GM21515 (cell line): ENCODE data around the gene MED10.

Experiments used
- ATAC-seq: cut with Tn5 transposase; IDR thresholded peaks from one replicate; pipeline ENCODE4 v1.9.1; 2021; ENCODE audit not compliant: unreplicated experiment

The MED10 gene

GRCh38 chr5:6353602-6354302 lies 24.6 kb downstream of the MED10 start:
- no peak for ATAC-seq

GRCh38 chr5:6350277-6351090 lies 27.9 kb downstream of the MED10 start:
- ATAC-seq = no peak

DNA sequence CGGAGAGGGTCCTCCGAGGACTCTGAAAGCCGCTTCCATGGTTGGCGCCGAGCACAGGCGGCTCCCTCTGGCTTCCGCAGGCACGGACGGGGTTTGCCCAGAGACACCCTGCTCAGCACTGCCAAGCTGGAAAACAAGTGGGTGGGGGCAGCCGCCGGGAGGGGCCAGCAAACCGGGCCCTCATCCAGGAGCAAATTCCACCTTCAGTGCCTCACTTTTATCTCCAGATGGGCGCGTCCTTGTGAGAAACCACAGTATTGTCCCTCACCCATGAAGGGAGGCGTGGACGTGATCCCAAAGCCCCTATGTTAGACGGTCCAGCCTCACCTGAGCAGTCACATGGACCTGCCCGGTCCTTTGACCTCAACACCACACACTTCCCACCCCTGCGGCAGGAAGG lies 29.0 kb downstream of the MED10 start:
- ATAC-seq = no peak

DNA sequence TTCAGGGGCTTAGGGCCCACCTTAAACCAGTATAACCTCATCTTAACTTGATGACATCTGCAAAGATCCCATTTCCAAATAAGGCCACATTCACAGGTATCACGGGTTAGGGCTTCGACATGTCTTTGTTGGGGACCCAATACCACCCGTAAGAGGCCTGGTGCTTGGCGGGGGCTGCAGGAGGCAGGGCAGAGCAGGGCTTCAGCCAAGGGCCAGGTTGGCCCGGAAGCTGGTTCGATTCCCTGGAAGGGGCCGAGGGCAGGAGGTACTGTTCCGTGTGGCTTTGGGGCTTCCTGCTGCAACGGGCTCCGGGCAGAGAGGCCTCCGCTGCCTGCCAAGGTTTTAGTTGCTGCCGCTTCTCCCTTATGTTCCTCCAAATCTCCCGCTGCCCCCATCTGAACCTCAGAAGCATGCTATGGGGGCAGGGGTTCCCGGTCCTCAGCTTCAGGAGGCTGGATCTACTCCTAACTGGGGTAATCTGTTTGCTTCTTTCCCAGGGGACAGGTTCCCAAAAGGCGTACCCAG lies 29.8 kb downstream of the MED10 start:
- no peak for ATAC-seq

- no peak for ATAC-seq
These were observed 30.7 kb downstream of the MED10 start for GRCh38 chr5:6347673-6348072.

DNA sequence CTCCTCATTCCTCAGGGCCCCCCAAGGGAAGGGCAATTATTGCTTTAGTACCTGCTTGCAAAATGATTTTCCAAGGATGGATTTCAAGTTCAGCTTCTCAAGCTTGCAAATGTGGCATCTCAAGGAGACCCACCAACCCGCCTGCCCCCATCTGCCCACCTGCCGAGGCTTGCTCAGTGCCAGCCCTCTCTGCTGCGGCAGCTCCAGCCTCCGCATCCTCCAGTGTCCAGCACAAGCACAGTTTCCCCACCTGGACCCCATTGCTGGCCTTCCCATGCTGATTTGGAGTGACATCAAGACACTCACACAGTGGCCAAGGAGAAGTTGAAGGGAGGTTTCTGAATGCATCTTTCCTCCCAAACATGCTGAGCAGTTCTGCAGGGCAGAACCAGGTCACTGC lies 31.2 kb downstream of the MED10 start:
- no peak for ATAC-seq

GRCh38 chr5:6344593-6344989 lies 33.8 kb downstream of the MED10 start:
- no peak for ATAC-seq

GRCh38 chr5:6343951-6344592 lies 34.3 kb downstream of the MED10 start:
- no peak for ATAC-seq

GRCh38 chr5:6342689-6343315 lies 35.5 kb downstream of the MED10 start:
- ATAC-seq = no peak

GRCh38 chr5:6340100-6340499 lies 38.2 kb downstream of the MED10 start:
- ATAC-seq = no peak

- no peak for ATAC-seq
These were observed 39.5 kb downstream of the MED10 start for GRCh38 chr5:6338871-6339270.

GRCh38 chr5:6338135-6338534 lies 40.2 kb downstream of the MED10 start:
- no peak for ATAC-seq

GRCh38 chr5:6333182-6333905 lies 45.0 kb downstream of the MED10 start:
- no peak for ATAC-seq

GRCh38 chr5:6328173-6328572 lies 50.2 kb downstream of the MED10 start:
- ATAC-seq = no peak

DNA sequence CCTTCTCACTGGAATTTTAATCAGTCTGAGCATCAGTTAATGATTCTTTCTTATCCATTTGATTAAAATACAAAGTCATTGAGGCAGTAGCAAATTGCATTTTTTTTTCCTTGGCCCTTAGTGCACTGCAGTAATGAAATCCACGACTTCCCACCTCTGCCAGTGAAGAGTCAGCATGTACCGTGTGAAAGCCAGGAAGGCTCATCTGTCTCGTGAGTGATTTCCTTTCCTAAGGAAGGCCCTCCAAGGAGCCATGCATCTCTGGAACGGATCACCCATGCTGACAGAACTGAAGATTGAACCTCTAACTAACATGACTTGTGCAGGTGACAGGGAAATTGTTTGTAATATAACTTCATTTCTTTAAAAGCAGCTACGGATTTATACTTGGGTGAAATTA lies 51.6 kb downstream of the MED10 start:
- no peak for ATAC-seq

DNA sequence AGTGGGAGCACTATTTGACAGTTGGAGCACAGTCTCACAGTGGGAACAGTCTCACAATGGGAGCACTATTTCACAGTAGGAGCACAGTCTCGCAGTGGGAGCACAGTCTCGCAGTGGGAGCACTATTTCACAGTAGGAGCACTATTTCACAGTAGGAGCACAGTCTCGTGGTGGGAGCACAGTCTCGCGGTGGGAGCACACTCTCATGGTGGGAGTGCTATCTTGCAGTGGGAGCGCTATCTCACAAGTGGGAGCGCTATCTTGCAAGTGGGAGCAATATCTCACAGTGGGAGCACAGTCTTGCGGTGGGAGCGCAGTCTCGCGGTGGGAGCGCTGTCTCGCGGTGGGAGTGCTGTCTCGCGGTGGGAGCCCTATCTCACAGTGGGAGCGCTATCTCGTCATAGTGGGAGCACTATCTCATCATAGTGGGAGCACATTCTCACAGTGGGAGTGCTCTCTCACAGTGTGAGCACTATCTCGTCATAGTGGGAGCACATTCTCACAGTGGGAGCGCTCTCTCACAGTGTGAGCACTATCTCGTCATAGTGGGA lies 56.1 kb downstream of the MED10 start:
- ATAC-seq = no peak
